Measurements from ENCODE around the gene NECAB2.

Gene NECAB2

DNA sequence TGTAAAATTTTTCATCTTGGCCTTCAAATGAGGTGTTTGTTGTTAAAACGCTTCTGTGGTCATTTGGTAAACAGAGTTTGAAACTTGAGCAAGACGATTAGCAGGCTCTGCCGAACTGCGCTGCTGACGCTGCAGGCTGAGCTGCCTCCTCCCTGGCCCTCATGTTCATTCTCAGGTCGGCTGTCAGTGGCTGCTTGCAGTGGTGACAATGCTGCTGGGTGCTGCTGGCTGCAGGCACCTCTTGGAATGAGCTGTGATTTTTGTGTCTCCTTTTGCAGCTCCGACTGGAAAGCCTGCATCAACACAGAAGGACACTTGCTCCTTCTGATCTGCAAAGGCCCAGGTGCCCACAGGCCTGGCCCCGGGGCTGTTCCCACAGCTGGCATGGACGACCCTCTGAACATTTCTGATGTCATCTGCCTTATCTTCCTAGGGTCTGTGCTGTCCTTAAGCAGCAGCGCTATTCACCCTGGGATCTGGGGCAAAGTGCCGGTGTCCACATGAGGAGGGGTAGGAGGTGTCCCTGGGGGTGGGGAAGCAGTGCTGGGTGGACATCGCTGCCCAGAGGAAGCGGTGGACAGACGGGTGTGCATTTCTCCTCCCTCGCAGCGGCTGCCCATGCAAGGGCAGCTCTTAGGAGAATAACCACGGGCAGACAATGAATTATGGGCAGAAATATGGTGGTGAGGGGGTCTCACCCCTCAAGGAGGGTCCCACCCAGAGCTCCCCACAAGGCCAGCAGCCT is 38.1 kb upstream of the NECAB2 start:
- H3K4me1 ChIP-seq (ENCODE audit: control insufficient read depth in 1 of 2, insufficient read depth in 2 of 2, low read length in 2 of 2) = peaks cover 5 to 15% of the 10 kb centered on the region in 2 experiments
- no CpG with 5 or more reads among the region's 17 CpGs for WGBS (ENCODE audit: extremely low coverage, insufficient coverage, insufficient read length)

DNA sequence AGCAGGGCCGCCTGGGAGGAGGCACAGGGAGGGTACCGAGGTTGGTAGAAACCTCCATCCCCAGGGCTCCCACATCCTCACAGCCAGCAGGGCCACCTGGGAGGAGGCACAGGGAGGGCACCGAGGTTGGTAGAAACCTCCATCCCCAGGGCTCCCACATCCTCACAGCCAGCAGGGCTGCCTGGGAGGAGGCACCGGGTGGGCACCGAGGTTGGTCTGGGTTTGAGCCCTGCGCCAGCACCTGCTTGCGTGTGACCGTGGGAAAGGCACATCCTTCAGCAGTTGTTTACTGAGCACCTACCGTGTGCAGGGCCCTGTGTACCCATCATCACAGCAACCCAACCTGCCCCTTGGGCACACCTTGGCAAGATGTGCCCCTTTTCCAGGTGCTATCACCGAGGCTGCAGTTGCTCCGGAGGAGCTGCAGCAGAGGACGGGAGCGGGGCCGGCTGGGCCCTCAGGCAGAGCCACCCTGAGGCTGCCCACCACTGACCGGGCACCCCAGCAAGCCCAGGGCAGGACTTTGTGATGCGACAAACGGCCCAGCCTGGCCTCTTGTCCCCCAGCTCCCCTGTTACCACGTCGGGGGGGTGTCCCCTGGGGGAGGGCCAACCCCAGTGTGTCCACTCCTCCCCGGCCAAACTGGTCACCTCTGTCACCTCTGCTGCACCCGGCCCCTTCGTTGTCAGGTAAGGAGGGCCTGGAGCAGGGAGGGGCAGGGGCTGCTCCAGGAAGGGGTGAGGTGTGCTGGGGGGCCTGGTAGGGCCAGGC is 37.1 kb upstream of the NECAB2 start:
- H2AK5ac ChIP-seq (ENCODE audit: low read length) = no peak overlapping the region
- H3K4me3 ChIP-seq (ENCODE audit: low read depth, low read length) = no peak overlapping the region
- H2BK5ac ChIP-seq (ENCODE audit: low read depth, low read length, poor library complexity) = no peak overlapping the region
- no peak for DNase-seq
- H4K8ac ChIP-seq (ENCODE audit: low read depth, low read length) = no peak overlapping the region
- no peak overlapping the region for H3K9ac ChIP-seq (ENCODE audit: low read length)
- H3K14ac ChIP-seq (ENCODE audit: low read length) = no peak overlapping the region
- H4K12ac ChIP-seq (ENCODE audit: low read depth, low read length) = no peak overlapping the region
- H3K27ac ChIP-seq (ENCODE audit: low read depth, low read length) = no peak overlapping the region
- H3K4me1 ChIP-seq (ENCODE audit: control insufficient read depth in 1 of 2, insufficient read depth in 2 of 2, low read length in 2 of 2) = peaks cover 5 to 15% of the 10 kb centered on the region in 2 experiments
- no peak overlapping the region for H2BK12ac ChIP-seq (ENCODE audit: low read length)
- H3K27me3 ChIP-seq (ENCODE audit: insufficient read depth, low read length) = no peaks in the 10 kb centered on the region
- H4K91ac ChIP-seq (ENCODE audit: low read depth, low read length) = no peak overlapping the region
- no peaks in the 10 kb centered on the region for H3K9me3 ChIP-seq (ENCODE audit: insufficient read depth, low read depth, low read length)
- no peak overlapping the region for H2AFZ ChIP-seq (ENCODE audit: insufficient read depth, low read length, poor library complexity)
- no peak overlapping the region for H3K4ac ChIP-seq (ENCODE audit: low read depth, low read length)
- WGBS (ENCODE audit: extremely low coverage, insufficient coverage, insufficient read length) = no CpG with 5 or more reads among the region's 22 CpGs
- H3K79me1 ChIP-seq (ENCODE audit: low read length) = no peaks in the 10 kb centered on the region
- H2BK120ac ChIP-seq (ENCODE audit: insufficient read depth, low read length, poor library complexity) = no peak overlapping the region
- H3K23ac ChIP-seq (ENCODE audit: low read length) = no peak overlapping the region
- no peak overlapping the region for H3K18ac ChIP-seq (ENCODE audit: low read length)
- H3K79me2 ChIP-seq (ENCODE audit: control insufficient read depth, insufficient read depth, low read length, poor library complexity) = no peaks in the 10 kb centered on the region
- H3K36me3 ChIP-seq (ENCODE audit: control insufficient read depth in 1 of 2, insufficient read depth in 2 of 2, low read length in 2 of 2) = no peaks in the 10 kb centered on the region
- H3K4me2 ChIP-seq (ENCODE audit: low read length) = no peak overlapping the region

More for the DNA sequence above, 38.1 kb upstream of the NECAB2 start:
- H2BK120ac ChIP-seq (ENCODE audit: insufficient read depth, low read length, poor library complexity) = no peak overlapping the region
- H2AK5ac ChIP-seq (ENCODE audit: low read length) = no peak overlapping the region
- no peak overlapping the region for H3K18ac ChIP-seq (ENCODE audit: low read length)
- no peaks in the 10 kb centered on the region for H3K79me2 ChIP-seq (ENCODE audit: control insufficient read depth, insufficient read depth, low read length, poor library complexity)
- H2BK12ac ChIP-seq (ENCODE audit: low read length) = no peak overlapping the region
- no peaks in the 10 kb centered on the region for H3K36me3 ChIP-seq (ENCODE audit: control insufficient read depth in 1 of 2, insufficient read depth in 2 of 2, low read length in 2 of 2)
- H3K27ac ChIP-seq (ENCODE audit: low read depth, low read length) = no peak overlapping the region
- H3K14ac ChIP-seq (ENCODE audit: low read length) = no peak overlapping the region
- no peak overlapping the region for H3K9ac ChIP-seq (ENCODE audit: low read length)
- H2BK5ac ChIP-seq (ENCODE audit: low read depth, low read length, poor library complexity) = no peak overlapping the region
- H3K4me3 ChIP-seq (ENCODE audit: low read depth, low read length) = no peak overlapping the region
- H3K27me3 ChIP-seq (ENCODE audit: insufficient read depth, low read length) = no peaks in the 10 kb centered on the region
- DNase-seq = peak; percentile 85 to 89
- no peak overlapping the region for H2AFZ ChIP-seq (ENCODE audit: insufficient read depth, low read length, poor library complexity)
- no peak overlapping the region for H3K23ac ChIP-seq (ENCODE audit: low read length)
- no peak overlapping the region for H3K4me2 ChIP-seq (ENCODE audit: low read length)
- no peak overlapping the region for H4K8ac ChIP-seq (ENCODE audit: low read depth, low read length)
- no peak overlapping the region for H3K4ac ChIP-seq (ENCODE audit: low read depth, low read length)
- no peaks in the 10 kb centered on the region for H3K79me1 ChIP-seq (ENCODE audit: low read length)
- H4K12ac ChIP-seq (ENCODE audit: low read depth, low read length) = no peak overlapping the region
- H4K91ac ChIP-seq (ENCODE audit: low read depth, low read length) = no peak overlapping the region
- no peaks in the 10 kb centered on the region for H3K9me3 ChIP-seq (ENCODE audit: insufficient read depth, low read depth, low read length)

DNA sequence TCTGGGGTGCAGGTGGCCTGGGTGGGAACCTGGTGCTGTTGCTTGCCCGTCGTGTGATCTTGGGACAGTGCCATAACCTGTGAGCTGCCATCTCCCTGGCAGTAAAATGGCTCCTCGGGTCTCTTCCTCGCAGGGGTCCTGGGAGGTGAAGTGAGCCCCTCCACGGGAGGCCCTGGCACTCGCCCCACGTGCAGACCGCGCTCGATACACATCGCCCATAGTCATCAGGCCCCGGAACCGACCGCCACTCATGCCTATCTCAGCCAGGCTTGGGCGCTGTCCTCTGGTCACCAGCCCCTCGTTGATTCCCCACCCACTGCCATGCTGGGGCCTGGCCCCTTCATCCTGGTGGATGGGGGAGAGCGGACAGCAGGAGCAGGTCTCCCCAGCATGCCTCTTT is 36.5 kb upstream of the NECAB2 start:
- Histone ChIP-seq H2BK5ac (ENCODE audit: low read depth, low read length, poor library complexity) (no peak overlapping the region), H3K23ac (ENCODE audit: low read length) (no peak overlapping the region), H3K27me3 (ENCODE audit: insufficient read depth, low read length) (no peaks in the 10 kb centered on the region), H2AFZ (ENCODE audit: insufficient read depth, low read length, poor library complexity) (no peak overlapping the region), H3K4me2 (ENCODE audit: low read length) (no peak overlapping the region), H3K4ac (ENCODE audit: low read depth, low read length) (no peak overlapping the region), H3K27ac (ENCODE audit: low read depth, low read length) (no peak overlapping the region), H2BK120ac (ENCODE audit: insufficient read depth, low read length, poor library complexity) (no peak overlapping the region), H4K91ac (ENCODE audit: low read depth, low read length) (no peak overlapping the region), H2AK5ac (ENCODE audit: low read length) (no peak overlapping the region), H3K79me2 (ENCODE audit: control insufficient read depth, insufficient read depth, low read length, poor library complexity) (no peaks in the 10 kb centered on the region), H3K79me1 (ENCODE audit: low read length) (no peaks in the 10 kb centered on the region), H4K8ac (ENCODE audit: low read depth, low read length) (no peak overlapping the region), H3K9me3 (ENCODE audit: insufficient read depth, low read depth, low read length) (no peaks in the 10 kb centered on the region), H3K9ac (ENCODE audit: low read length) (no peak overlapping the region), H3K4me1 (ENCODE audit: control insufficient read depth in 1 of 2, insufficient read depth in 2 of 2, low read length in 2 of 2) (peaks cover 3 to 13% of the 10 kb centered on the region in 2 experiments), H2BK12ac (ENCODE audit: low read length) (no peak overlapping the region), H4K12ac (ENCODE audit: low read depth, low read length) (no peak overlapping the region), H3K18ac (ENCODE audit: low read length) (no peak overlapping the region), H3K4me3 (ENCODE audit: low read depth, low read length) (no peak overlapping the region), H3K14ac (ENCODE audit: low read length) (no peak overlapping the region), H3K36me3 (ENCODE audit: control insufficient read depth in 1 of 2, insufficient read depth in 2 of 2, low read length in 2 of 2) (no peaks in the 10 kb centered on the region)
- whole genome bisulfite sequencing (ENCODE audit: extremely low coverage, insufficient coverage, insufficient read length) = no CpG with 5 or more reads among the region's 17 CpGs
- no peak for DNase-seq

DNA sequence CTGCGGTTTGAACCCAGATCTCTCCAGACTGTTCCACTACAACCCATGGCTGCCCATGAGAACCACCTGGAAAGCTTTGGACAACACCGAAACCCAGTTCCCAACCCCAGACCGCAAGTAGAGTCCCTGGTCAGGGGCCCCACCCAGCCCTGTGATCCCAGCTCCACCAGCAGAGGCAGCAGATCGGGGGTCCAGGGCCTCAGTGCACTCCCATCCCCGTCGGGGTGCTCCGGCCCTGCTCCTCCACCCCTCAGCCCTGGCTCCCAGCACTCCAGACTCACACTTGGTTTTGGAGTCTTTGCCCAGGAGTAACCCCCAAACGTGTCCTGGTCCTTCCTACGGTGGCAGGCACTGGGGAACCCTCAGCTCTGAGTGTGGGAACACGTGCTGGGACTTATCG is 35.7 kb upstream of the NECAB2 start:
- H3K9me3 ChIP-seq (ENCODE audit: insufficient read depth, low read depth, low read length) = no peaks in the 10 kb centered on the region

More for the DNA sequence above, 35.7 kb upstream of the NECAB2 start:
- Histone ChIP-seq H3K79me2 (ENCODE audit: control insufficient read depth, insufficient read depth, low read length, poor library complexity) (no peaks in the 10 kb centered on the region), H3K4me2 (ENCODE audit: low read length) (no peak overlapping the region), H4K12ac (ENCODE audit: low read depth, low read length) (no peak overlapping the region), H3K27ac (ENCODE audit: low read depth, low read length) (no peak overlapping the region), H2AFZ (ENCODE audit: insufficient read depth, low read length, poor library complexity) (no peak overlapping the region), H4K91ac (ENCODE audit: low read depth, low read length) (no peak overlapping the region), H3K23ac (ENCODE audit: low read length) (no peak overlapping the region), H2AK5ac (ENCODE audit: low read length) (no peak overlapping the region), H3K36me3 (ENCODE audit: control insufficient read depth in 1 of 2, insufficient read depth in 2 of 2, low read length in 2 of 2) (no peaks in the 10 kb centered on the region), H3K4me1 (ENCODE audit: control insufficient read depth in 1 of 2, insufficient read depth in 2 of 2, low read length in 2 of 2) (peaks cover 3 to 10% of the 10 kb centered on the region in 2 experiments), H3K14ac (ENCODE audit: low read length) (no peak overlapping the region), H3K27me3 (ENCODE audit: insufficient read depth, low read length) (no peaks in the 10 kb centered on the region), H3K18ac (ENCODE audit: low read length) (no peak overlapping the region), H2BK5ac (ENCODE audit: low read depth, low read length, poor library complexity) (no peak overlapping the region), H2BK12ac (ENCODE audit: low read length) (no peak overlapping the region), H4K8ac (ENCODE audit: low read depth, low read length) (no peak overlapping the region), H3K4ac (ENCODE audit: low read depth, low read length) (no peak overlapping the region), H3K4me3 (ENCODE audit: low read depth, low read length) (no peak overlapping the region), H3K79me1 (ENCODE audit: low read length) (no peaks in the 10 kb centered on the region), H2BK120ac (ENCODE audit: insufficient read depth, low read length, poor library complexity) (no peak overlapping the region), H3K9ac (ENCODE audit: low read length) (no peak overlapping the region)
- WGBS (ENCODE audit: extremely low coverage, insufficient coverage, insufficient read length) = no CpG with 5 or more reads among the region's 11 CpGs
- no peak for DNase-seq

Data from trophoblast cell (in vitro differentiated cells and primary cell).